Measurements from ENCODE around the gene NPC2. TPM values are rescaled to one million over a fixed set of nuclear protein-coding genes. Genes with fewer than 3 reads are reported as not detected.

NPC2 gene
- polyA plus RNA-seq, 1 donor from 2014 or later = 46.8 TPM

DNA sequence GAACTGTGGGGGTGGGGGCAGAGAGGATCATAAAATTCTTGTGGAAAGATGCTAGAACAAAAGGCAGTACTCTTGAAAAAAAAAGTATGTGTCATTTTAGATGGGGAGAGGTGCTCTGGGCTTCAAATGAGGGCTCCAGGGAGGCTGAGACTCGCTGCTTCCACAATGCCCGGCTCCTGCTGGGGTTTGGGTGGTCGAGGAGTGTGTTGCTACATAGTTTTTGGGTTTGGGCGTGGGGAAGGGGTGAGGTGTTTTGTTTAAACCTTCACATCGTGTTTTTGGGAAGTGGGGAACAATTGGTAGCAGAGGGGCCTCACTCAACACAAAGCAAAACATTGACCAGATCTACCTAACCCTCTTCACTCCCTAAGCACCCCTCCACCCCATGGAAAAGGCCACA is 8.6 kb upstream of the NPC2 start:
- Histone ChIP-seq H3K27ac (ENCODE audit: low read length) (peak overlapping the region; percentile 68), H3K9me3 (ENCODE audit: low read length) (no peaks in the 10 kb centered on the region), H3K27me3 (ENCODE audit: insufficient read depth, low read depth, low read length) (no peaks in the 10 kb centered on the region), H3K9me2 (ENCODE audit: insufficient read depth, low read length) (no peaks in the 10 kb centered on the region), H3K4me3 (ENCODE audit: low read length) (no peak overlapping the region), H4K20me1 (ENCODE audit: insufficient read depth) (no peaks in the 10 kb centered on the region), H3F3A (ENCODE audit: insufficient read depth, low read length, poor library complexity, severe bottlenecking) (no peaks in the 10 kb centered on the region), H3K36me3 (ENCODE audit: insufficient read depth, low read length) (no peaks in the 10 kb centered on the region), H3K9ac (ENCODE audit: low read length) (peak overlapping the region; percentile 52), H2AFZ (ENCODE audit: low read depth, low read length) (peak overlapping the region; percentile 33), H3K79me2 (replicated peaks; ENCODE audit: insufficient read depth, low read length) (no peaks in the 10 kb centered on the region), H3K4me2 (ENCODE audit: low read length) (no peak overlapping the region)
- no peak for TF ChIP-seq EP300 (conservative IDR thresholded peaks at IDR 0.05; ENCODE audit: poor library complexity, severe bottlenecking)
- TF ChIP-seq EZH2 (IDR thresholded peaks at IDR 0.05; ENCODE audit: borderline replicate concordance, insufficient read depth, low read length, poor library complexity, severe bottlenecking) = no peak
- TF ChIP-seq, protein P1, sequence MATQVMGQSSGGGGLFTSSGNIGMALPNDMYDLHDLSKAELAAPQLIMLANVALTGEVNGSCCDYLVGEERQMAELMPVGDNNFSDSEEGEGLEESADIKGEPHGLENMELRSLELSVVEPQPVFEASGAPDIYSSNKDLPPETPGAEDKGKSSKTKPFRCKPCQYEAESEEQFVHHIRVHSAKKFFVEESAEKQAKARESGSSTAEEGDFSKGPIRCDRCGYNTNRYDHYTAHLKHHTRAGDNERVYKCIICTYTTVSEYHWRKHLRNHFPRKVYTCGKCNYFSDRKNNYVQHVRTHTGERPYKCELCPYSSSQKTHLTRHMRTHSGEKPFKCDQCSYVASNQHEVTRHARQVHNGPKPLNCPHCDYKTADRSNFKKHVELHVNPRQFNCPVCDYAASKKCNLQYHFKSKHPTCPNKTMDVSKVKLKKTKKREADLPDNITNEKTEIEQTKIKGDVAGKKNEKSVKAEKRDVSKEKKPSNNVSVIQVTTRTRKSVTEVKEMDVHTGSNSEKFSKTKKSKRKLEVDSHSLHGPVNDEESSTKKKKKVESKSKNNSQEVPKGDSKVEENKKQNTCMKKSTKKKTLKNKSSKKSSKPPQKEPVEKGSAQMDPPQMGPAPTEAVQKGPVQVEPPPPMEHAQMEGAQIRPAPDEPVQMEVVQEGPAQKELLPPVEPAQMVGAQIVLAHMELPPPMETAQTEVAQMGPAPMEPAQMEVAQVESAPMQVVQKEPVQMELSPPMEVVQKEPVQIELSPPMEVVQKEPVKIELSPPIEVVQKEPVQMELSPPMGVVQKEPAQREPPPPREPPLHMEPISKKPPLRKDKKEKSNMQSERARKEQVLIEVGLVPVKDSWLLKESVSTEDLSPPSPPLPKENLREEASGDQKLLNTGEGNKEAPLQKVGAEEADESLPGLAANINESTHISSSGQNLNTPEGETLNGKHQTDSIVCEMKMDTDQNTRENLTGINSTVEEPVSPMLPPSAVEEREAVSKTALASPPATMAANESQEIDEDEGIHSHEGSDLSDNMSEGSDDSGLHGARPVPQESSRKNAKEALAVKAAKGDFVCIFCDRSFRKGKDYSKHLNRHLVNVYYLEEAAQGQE (IDR thresholded peaks at IDR 0.05; ENCODE audit: borderline replicate concordance) = no peak
- TF ChIP-seq TAF1 (IDR thresholded peaks at IDR 0.05; ENCODE audit: low read depth) = no peak
- TF ChIP-seq POLR2AphosphoS5 (IDR thresholded peaks at IDR 0.05) = no peak
- TF ChIP-seq MXI1 (conservative IDR thresholded peaks at IDR 0.05; ENCODE audit: poor library complexity, severe bottlenecking) = no peak

DNA sequence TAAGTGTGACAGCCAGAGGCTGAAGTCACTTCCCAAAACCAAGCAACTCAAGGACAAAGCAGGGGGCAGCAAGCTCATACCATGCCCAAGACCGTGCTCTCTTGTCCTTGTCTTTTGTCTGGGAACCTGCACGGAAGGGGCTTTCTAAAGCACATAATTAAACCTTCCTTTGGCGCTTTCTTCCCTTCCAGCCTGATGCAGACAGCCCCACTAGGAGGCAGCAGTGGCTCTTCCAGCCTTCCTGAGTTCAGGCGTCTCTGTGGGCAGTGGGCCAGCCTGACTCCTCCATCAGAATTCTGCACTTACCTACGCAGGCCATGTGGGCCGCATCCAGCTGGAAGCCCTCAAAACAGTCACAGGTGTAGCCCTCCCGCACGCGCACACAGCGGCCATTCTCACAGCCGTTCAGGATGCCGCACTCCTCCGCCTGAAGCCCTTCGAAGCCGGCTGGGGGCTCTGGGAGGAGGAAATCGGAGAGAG is 8.1 kb upstream of the NPC2 start:
- Histone ChIP-seq H3K27ac (ENCODE audit: low read length) (peak overlapping the region; percentile 68), H4K20me1 (ENCODE audit: insufficient read depth) (no peaks in the 10 kb centered on the region)

More for the DNA sequence above, 8.1 kb upstream of the NPC2 start:
- peak overlapping the region; percentile 52 for H3K9ac ChIP-seq (ENCODE audit: low read length)
- H3K79me2 ChIP-seq (replicated peaks; ENCODE audit: insufficient read depth, low read length) = no peaks in the 10 kb centered on the region
- TF ChIP-seq RAD21 (conservative IDR thresholded peaks at IDR 0.05) (peak; percentile 65), SMC3 (conservative IDR thresholded peaks at IDR 0.05; ENCODE audit: poor library complexity) (peak; percentile 44)
- TF ChIP-seq, protein P2, sequence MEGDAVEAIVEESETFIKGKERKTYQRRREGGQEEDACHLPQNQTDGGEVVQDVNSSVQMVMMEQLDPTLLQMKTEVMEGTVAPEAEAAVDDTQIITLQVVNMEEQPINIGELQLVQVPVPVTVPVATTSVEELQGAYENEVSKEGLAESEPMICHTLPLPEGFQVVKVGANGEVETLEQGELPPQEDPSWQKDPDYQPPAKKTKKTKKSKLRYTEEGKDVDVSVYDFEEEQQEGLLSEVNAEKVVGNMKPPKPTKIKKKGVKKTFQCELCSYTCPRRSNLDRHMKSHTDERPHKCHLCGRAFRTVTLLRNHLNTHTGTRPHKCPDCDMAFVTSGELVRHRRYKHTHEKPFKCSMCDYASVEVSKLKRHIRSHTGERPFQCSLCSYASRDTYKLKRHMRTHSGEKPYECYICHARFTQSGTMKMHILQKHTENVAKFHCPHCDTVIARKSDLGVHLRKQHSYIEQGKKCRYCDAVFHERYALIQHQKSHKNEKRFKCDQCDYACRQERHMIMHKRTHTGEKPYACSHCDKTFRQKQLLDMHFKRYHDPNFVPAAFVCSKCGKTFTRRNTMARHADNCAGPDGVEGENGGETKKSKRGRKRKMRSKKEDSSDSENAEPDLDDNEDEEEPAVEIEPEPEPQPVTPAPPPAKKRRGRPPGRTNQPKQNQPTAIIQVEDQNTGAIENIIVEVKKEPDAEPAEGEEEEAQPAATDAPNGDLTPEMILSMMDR (IDR thresholded peaks at IDR 0.05; ENCODE audit: poor library complexity, severe bottlenecking) = peak; percentile 69
- TF ChIP-seq, protein P1 (IDR thresholded peaks at IDR 0.05; ENCODE audit: borderline replicate concordance) = no peak
- H3K9me2 ChIP-seq (ENCODE audit: insufficient read depth, low read length) = no peaks in the 10 kb centered on the region
- no peaks in the 10 kb centered on the region for H3F3A ChIP-seq (ENCODE audit: insufficient read depth, low read length, poor library complexity, severe bottlenecking)
- peak overlapping the region; percentile 12 for H3K4me3 ChIP-seq (ENCODE audit: low read length)
- H3K27me3 ChIP-seq (ENCODE audit: insufficient read depth, low read depth, low read length) = no peaks in the 10 kb centered on the region
- peak overlapping the region; percentile 33 for H2AFZ ChIP-seq (ENCODE audit: low read depth, low read length)
- H3K4me2 ChIP-seq (ENCODE audit: low read length) = no peak overlapping the region
- no peaks in the 10 kb centered on the region for H3K9me3 ChIP-seq (ENCODE audit: low read length)
- no peaks in the 10 kb centered on the region for H3K36me3 ChIP-seq (ENCODE audit: insufficient read depth, low read length)

Measured in neural cell (in vitro differentiated cells).